AG10803 (cell line): Measurements from ENCODE around the gene EPB41L4B.

Experiments
- DNase-seq: peaks from one replicate; pipeline ENCODE4 v3.0.0; 2010; ENCODE audit warnings: low read depth
- H3K4me3 ChIP-seq: 2 replicates; pipeline ENCODE4 v1.5.1; 2011; ENCODE audit warnings: mild to moderate bottlenecking, low read length, control low read depth
- CTCF ChIP-seq: conservative IDR thresholded peaks from 2 replicates; pipeline ENCODE4 v1.5.1; 2011; ENCODE audit warnings: mild to moderate bottlenecking, low read length, control low read depth, inconsistent platforms

Gene EPB41L4B

GRCh38 chr9:109245310-109245897 lies 75.5 kb downstream of the EPB41L4B start:
- no peak for TF ChIP-seq CTCF
- H3K4me3 ChIP-seq = no peak overlapping the region
- no peak for DNase-seq

DNA sequence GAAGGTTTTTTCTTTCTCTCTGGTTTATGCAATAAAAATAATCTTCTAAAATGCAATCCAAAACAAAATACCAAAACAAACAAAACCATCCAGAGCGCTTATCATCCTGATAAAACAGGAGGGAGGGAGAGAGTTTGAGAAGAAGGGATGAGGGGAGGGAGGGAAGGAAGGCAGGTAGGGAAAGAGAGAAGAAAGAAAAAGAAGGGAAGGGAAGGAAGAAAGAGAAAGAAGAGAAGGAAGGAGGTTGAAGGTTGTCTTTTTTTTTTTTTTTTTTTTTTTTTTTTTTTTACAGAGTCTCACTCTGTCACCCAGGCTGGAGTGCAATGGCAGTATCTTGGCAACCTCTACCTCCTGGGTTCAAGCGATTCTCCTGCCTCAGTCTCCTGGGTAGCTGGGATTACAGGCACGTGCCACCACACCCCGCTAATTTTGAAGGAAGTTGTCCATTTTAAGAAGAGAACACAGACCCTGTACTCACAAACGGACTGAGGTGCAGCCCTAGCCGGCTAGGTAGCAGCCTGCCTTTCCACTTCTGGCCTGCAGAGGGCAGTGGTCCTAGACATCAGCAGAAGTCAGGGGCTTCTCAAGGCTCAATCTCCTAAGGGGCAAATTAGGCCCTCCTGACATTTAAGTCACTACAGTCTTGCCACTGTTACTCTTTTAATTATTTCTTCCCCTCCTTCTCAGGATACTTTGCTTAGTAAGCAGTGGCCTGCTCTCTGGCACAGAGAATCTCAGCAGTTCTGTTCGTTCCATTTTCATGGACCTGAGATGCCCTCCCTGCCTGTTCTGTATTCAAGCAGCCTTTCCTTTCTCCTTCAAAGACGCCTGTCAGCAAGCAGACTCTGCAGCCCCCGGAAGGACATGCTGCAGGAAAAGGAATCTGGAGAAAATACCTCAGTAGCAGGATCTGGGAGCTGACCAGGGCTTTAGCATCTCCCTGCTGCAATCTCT lies 76.4 kb downstream of the EPB41L4B start:
- H3K4me3 ChIP-seq = no peak overlapping the region
- peak; percentile 98 for TF ChIP-seq CTCF
- DNase-seq = peak; percentile 57

- no peak for TF ChIP-seq CTCF
- no peak overlapping the region for H3K4me3 ChIP-seq
- no peak for DNase-seq
These were observed 78.1 kb downstream of the EPB41L4B start for GRCh38 chr9:109242741-109243140.

DNA sequence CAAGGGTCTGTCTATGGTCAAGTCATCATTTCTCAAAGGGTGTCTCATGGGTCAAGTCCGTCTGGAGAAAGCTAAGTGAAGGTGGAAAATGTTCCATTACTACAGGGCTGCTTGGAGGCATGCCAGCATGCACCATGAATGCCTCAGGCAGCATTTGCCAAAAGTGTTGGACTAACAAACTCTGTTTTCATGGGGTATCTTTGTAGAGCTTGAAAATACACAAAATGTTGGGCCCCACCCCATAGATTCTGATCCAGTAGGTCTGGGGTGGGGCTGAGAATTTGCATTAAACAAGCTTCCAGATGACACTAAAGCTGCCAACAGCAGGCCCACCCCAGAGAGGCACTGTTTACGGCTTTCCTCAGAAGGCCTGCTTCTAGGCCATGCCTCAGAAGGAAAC lies 78.8 kb downstream of the EPB41L4B start:
- TF ChIP-seq CTCF = no peak
- DNase-seq = no peak
- H3K4me3 ChIP-seq = no peak overlapping the region

GRCh38 chr9:109241207-109241606 lies 79.7 kb downstream of the EPB41L4B start:
- H3K4me3 ChIP-seq = no peak overlapping the region
- TF ChIP-seq CTCF = no peak
- DNase-seq = no peak

DNA sequence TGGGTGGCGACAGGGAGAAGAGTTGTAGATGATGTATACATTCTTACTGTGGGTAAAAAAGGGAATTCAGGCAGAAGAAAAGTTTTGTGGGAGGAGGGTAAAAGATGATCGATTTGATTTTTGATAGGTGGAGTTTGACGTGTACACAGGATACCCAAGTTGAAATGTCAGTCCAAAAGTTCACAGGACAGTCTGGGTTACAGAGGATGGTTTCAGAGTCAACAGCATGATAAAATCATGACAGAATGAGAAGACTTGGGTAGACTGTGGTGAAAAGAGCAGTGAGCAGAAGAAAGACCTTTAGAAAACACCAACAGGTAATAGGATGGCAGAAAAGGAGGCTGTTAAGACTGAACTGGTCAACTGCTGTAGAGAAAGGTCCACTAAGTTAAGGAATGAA lies 81.6 kb downstream of the EPB41L4B start:
- DNase-seq = no peak
- no peak for TF ChIP-seq CTCF
- H3K4me3 ChIP-seq = no peak overlapping the region

GRCh38 chr9:109238655-109239054 lies 82.2 kb downstream of the EPB41L4B start:
- peak; percentile 55 for DNase-seq
- no peak for TF ChIP-seq CTCF
- no peak overlapping the region for H3K4me3 ChIP-seq
